Sigmoid colon (tissue), 3 donors: ENCODE data around the gene ROM1.

Experiments
- POLR2A ChIP-seq, 2 donors: fragments of 450-650 bp; IDR thresholded peaks; one replicate each; pipeline ENCODE4 v1.6.1; 2016; ENCODE audit warnings: antibody characterized with exemption in 2 of 2, mild to moderate bottlenecking in 2 of 2, moderate library complexity in 2 of 2
- TF ChIP-seq, protein P1 (sequence below), 4 experiments: fragments of 450-650 bp in 3 of 4; fragments of 200-600 bp in 1 of 4; IDR thresholded peaks; one replicate each; pipeline ENCODE4 v1.5.1; 2016 to 2019; ENCODE audit warnings: antibody characterized with exemption in 4 of 4, mild to moderate bottlenecking in 3 of 4, moderate library complexity in 2 of 4

DNA sequence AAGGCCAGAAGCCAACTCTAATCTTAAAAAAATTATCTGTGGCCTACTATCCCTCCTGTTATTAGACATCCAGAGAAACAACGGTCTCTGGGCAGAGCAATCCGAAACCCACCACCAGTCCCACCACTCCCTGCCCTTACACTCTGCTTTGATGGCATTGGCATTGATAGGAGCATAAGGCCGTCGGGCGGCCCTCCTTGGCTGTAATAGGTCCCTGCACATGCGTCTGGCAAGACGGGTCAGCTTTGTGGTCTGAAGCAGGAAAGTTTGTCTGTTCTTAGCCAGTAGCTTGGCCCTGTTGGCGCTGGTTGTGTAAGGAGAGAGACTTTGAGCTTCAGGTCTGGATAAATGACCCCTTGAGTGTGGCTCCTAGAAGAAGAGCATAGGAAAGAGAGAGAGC is 17.9 kb upstream of the ROM1 start:
- TF ChIP-seq, protein P1, sequence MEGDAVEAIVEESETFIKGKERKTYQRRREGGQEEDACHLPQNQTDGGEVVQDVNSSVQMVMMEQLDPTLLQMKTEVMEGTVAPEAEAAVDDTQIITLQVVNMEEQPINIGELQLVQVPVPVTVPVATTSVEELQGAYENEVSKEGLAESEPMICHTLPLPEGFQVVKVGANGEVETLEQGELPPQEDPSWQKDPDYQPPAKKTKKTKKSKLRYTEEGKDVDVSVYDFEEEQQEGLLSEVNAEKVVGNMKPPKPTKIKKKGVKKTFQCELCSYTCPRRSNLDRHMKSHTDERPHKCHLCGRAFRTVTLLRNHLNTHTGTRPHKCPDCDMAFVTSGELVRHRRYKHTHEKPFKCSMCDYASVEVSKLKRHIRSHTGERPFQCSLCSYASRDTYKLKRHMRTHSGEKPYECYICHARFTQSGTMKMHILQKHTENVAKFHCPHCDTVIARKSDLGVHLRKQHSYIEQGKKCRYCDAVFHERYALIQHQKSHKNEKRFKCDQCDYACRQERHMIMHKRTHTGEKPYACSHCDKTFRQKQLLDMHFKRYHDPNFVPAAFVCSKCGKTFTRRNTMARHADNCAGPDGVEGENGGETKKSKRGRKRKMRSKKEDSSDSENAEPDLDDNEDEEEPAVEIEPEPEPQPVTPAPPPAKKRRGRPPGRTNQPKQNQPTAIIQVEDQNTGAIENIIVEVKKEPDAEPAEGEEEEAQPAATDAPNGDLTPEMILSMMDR (IDR thresholded peaks at IDR 0.05), result no peak
- no peak for TF ChIP-seq POLR2A (IDR thresholded peaks at IDR 0.05)
